GM20000 (cell line): ENCODE measurements around the gene ACKR3.

ENCODE experiments used
- DNase-seq: peaks from one replicate; pipeline ENCODE4 v3.0.0; 2012; ENCODE audit warnings: low spot score
- TF ChIP-seq, protein P1 (sequence below): IDR thresholded peaks from 2 replicates; pipeline ENCODE4 v1.5.1; 2012; ENCODE audit warnings: mild to moderate bottlenecking, control low read depth; ENCODE audit errors: extremely low read depth, missing control alignments

Gene ACKR3

GRCh38 chr2:236612737-236613136 is 43.1 kb downstream of the ACKR3 start:
- DNase-seq, result no peak
- TF ChIP-seq, protein P1, sequence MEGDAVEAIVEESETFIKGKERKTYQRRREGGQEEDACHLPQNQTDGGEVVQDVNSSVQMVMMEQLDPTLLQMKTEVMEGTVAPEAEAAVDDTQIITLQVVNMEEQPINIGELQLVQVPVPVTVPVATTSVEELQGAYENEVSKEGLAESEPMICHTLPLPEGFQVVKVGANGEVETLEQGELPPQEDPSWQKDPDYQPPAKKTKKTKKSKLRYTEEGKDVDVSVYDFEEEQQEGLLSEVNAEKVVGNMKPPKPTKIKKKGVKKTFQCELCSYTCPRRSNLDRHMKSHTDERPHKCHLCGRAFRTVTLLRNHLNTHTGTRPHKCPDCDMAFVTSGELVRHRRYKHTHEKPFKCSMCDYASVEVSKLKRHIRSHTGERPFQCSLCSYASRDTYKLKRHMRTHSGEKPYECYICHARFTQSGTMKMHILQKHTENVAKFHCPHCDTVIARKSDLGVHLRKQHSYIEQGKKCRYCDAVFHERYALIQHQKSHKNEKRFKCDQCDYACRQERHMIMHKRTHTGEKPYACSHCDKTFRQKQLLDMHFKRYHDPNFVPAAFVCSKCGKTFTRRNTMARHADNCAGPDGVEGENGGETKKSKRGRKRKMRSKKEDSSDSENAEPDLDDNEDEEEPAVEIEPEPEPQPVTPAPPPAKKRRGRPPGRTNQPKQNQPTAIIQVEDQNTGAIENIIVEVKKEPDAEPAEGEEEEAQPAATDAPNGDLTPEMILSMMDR, result no peak

DNA sequence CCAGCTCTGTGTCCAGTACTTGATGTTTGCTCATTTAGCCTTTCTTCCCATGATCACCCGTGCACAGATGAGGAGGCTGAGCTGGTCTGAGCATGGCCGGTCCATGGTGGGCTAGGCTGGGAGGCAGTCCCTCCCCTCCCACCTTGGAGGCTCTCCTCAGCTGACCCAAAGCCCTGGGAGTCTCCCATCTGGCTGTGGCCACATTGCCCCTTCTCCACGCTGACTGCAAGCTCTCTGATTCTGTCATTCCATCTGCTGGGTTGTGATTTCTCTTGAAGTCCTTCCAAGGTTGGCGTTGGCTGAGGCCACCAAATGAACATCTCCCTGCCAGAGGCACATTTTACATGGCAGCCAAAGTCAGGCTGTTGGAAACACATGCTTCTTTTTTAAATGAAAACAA is 44.0 kb downstream of the ACKR3 start:
- TF ChIP-seq, protein P1, result no peak
- no peak for DNase-seq

DNA sequence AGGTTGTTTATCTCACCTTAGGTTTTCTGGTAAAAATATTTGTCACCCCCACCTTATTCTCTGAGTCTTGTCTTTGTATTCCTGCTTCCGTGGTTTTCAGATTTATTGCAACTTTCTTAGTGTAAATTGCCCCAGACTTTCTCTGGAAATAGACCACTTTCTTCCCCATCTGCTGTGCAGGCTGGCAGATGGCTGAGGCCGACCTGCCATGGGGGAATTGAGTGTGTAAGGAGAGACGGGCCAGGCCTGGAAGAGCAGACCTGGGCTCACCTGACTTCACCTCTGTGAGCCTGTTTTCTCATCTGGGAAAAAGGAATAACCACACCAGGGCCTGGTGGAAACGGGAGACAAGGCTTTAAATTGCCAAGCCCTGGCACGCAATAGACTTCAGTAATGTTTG is 44.9 kb downstream of the ACKR3 start:
- TF ChIP-seq, protein P1, result no peak
- DNase-seq, result no peak

DNA sequence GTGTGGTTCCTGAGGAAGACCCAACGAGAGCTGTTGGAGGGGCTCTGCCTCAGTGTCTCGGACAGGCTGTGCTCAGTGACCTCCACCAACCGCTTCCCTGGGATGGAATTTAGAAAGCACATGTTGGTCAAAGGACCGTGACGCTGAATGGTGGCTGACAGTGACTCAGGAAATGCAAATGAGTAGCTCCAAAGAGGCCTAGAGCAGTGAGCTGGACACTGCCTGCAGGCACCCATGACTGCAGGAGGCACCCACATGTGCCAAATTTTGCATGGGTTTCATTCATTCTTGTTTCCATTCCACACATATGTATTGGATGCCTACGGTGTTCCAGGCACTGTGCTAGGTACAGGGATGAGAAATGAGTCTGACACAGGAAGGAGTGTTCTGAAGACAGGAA is 46.4 kb downstream of the ACKR3 start:
- DNase-seq, result no peak
- TF ChIP-seq, protein P1, result no peak

DNA sequence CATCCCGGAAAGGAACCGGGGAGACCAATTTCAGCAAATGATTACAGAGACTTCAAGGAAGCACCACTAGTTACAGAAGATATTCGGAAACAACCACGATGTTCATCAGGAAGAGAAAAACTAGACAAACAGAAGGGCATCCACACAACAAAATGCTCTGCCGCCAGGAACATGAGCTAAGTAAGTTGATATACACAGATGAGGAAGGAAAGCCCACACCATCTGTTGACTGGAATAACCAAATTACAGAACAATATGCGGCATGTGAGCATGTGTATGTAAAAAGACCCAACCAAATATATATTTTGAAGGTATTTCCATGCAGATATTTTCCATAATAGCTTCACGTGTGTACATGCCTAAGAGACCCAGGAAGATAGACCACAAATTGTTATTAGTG is 47.0 kb downstream of the ACKR3 start:
- DNase-seq, result no peak
- TF ChIP-seq, protein P1, result no peak

GRCh38 chr2:236617221-236617737 is 47.7 kb downstream of the ACKR3 start:
- no peak for DNase-seq
- TF ChIP-seq, protein P1, result no peak

- TF ChIP-seq, protein P1, result no peak
- no peak for DNase-seq
These were observed 48.2 kb downstream of the ACKR3 start for GRCh38 chr2:236617796-236618195.
